Fibroblast of peridontal ligament (primary cell): ENCODE data around the gene CACNB2.

Experiments
- DNase-seq: peaks from one replicate; pipeline ENCODE4 v3.0.0-alpha.2; 2010; ENCODE audit errors: extremely low read depth

CACNB2 gene

DNA sequence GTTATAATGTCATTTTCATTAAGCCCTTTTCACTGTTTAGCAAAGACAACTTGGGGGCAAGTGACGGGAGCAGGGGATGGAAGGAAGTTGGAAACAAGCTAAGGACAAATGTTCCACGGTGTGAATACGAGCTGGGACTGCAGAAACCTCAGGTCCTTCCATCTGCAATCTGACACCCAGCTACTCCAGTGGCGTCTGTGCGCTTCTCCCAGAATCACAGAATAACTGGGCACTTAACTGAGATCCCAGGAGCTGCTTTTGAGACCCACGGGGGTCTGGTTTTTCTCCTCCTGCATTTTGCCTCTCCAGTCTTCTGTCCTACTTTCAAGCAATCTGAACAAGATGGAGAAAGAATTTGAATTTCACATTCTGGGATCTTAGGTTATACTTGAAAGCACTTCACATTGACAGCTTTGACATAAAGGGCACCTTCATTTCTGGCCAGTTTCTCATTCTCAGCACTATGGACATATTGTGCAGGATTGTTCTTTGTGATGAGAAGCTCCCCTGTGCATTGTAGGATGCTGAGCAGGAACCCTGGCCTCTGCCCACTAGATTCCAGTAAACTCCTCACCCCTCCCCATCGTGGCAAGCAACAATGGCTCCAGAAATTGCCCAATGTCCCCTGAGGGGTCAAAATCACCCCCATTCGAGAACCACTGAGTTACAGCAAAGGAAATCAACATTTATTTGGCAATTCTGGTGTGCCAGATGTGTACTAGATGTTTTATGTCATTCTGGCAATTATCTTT is 194.1 kb downstream of the CACNB2 start:
- peak; percentile 19 for DNase-seq

DNA sequence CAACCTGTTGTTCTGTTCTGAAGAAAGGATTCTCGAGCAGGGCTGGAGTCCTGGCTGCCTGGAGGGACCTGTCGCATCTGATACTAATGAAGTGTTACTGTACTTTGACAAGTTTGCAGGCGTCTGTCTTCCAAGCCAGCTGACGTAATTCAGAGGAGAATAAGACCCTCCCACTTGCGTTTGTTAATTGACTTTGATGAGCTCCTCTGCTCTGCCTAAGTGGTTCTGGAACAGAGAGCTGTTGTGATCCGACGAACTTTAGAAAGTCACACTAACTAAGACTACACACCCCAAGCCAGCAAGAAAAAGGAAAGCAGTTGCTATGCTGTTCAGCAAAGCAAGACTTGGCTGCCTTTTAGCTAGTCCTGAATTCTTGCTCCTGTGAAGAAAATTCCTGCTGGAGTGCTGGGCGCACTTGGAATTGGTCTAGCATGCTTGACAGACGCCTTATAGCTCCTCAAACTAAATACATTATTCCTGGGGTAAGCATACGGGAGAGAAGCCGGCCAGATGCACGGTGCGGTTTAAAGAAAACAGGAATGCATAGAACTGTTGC is 200.3 kb downstream of the CACNB2 start:
- DNase-seq, result peak; percentile 54

DNA sequence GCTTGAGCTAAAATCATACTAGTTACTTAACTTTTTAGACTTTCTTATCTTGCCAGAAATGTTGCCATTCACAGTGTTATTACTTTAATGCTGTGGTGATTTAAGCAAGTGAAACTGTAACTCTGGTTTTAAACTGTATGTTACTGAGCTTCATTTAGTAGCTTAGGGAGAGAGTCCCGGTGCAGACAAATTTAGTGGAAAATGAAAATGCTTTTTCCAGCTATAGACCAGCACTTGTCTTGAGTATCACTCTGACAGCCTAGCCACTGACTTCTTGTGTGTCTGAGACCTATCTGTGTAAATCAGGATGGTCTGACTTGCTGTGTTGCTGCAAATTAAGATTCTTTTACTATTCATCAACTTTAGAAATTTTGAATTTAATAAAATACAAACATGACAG is 200.8 kb downstream of the CACNB2 start:
- DNase-seq, result no peak

DNA sequence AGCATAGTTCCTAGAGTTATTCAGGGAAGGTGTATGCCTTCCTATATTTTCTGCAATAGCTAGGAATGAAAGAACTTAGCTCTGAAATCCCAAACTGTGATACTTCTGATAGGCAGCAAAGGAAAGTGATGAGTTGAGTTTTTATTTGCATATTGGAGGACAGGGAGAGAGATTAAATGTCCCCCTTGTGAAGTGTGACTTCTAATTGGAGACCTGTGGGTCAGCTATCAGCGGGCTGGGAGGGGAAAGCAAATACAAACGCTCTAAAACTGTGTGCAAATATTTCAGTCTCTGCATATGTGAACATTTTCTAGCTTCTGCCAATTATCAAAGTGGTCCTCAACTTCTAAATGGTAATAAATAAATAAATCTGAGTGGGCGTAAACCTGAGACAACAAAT is 203.3 kb downstream of the CACNB2 start:
- no peak for DNase-seq

DNA sequence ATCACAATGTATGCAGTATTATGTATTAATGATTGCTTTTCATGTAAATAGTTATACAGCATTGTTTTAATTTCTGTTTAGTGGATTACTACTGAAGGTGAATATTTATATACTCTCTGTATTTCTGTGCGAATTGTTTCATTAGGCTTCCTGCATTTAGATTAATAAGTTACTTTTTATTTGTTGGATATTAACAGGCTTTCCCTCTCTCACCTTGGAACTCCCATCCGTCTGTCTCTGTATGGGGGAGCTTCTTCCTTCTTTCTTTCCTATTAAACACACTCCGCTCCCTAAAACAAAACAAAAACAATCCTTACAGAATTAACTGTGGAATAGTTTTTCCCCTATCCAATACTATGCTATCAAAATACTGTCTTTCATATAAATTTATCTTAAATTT is 205.1 kb downstream of the CACNB2 start:
- DNase-seq, result no peak

DNA sequence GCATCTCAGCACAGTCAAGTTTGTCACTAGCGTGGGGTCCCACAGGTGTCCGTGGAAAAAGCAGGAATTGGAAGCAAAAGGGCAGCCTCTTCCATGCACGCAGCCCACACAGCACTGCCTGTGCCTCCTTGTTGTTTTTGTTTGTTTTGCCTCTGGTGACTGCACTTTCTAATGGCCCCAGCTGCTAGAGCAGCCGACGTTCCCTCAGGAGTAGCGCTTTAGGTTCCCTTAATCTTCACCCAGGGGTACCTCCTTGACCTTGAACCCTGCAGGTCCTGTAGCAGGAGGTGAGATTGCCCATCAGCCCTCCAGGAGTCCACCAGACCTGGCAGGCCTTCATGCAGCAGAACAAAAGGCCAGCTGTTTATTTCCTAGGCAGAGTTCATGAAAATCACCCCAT is 210.1 kb downstream of the CACNB2 start:
- DNase-seq, result no peak

DNA sequence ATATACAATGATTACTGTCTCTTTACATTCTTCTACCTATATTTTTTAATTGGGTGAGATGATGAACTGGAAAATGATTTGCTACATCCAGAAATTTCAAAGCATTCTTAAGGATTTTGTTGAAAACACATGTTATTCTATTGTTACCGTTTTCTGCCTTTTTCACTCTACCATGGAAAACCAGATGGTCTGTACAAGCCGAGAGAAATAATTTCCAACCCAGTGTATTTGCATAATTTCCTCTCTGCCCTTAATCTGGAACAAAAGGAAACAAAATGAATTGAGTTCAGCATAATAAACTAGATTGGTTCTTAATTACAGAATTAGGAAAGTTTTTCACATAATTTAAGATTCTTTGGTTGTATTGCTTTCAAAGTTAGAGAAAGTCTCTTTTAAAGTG is 211.2 kb downstream of the CACNB2 start:
- DNase-seq, result no peak

DNA sequence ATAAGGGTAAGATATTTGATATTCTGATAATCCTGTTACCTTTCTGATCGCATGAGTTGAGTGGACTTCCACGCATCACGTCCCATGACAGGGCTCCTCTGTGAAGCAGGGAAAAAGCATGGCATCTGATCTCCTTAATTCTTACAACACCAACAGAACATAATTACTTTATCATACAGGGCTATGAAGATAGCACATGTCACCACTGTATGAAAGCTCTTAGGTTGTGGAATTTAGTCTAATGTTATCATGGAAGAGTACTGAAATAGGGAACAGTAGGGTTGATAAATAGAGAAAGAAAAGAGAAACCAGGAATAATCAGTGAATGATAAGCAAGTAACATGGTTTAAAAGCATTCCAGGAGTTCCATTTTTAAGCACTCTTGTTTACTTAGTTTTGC is 212.0 kb downstream of the CACNB2 start:
- no peak for DNase-seq

DNA sequence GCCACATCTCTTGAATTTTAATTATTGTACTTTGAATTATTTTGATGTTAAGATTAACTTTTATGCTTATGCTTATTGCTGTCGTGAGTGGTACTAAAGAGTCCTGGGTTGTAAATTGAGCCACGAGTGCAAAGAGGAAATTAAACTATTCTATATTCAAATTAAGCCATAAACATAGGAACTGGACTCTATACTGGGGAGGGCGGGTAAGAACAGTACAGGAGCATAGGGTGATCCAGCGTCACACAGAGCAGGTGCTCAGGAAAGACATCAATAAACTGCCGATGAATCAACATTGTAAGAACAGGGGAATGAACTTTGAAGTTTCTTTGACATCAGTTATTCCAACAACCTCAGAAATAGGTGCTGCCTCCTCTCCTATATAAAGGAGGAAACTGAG is 219.6 kb downstream of the CACNB2 start:
- no peak for DNase-seq

DNA sequence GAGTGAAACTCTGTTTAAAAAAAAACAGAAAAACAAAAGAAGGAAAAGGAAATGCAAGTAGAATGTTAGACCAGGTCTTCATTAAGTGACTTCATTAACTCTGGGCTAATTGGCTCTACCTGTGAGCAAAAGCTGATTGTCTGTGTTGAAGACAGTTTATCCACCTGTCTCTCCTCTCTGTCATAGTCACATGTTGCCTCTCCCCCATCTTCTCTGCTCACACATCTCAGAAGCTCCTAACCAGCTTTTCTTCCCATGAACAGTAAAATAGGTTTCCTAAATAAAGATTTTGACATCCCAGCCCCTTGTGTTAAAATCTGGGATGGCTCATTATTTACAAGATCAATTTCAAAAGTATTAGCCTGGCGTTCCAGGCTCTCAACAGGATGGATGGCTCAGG is 222.7 kb downstream of the CACNB2 start:
- DNase-seq, result no peak

DNA sequence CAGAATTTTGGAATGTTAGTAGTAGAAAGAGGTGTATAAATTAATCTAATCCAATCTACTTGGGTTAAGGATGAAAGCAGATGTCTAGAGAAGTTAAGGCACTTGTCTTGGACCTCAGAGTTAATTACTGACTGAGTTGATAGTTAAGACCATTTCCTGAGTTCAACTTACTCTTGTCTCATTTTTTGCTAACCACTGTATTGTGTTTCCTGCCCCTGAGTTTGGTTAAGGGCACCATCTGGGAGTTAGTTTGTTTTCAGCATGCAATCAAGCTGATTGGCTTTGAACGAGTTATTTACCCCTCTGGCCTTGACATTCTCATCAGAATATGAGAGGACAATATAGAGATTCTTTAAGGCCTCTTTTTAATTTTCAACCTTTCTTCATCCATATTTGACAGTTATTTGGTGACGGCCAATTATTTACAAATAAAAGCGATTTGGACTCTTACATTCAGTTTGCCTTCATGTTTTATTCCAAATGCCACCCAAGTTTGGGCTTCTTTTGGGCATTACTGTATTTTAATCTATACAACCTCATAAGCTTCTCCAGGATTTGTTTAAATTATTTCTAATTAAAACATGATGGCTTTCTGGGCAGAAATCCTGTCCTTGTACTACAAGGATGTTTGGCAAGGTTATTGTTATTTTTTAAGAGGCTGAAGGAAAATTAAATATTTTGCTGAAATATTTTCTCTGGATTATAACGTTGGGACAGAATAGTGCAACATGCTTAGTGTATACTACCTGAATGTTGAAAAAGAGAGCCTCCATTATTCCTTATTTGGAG is 225.0 kb downstream of the CACNB2 start:
- peak; percentile 66 for DNase-seq

DNA sequence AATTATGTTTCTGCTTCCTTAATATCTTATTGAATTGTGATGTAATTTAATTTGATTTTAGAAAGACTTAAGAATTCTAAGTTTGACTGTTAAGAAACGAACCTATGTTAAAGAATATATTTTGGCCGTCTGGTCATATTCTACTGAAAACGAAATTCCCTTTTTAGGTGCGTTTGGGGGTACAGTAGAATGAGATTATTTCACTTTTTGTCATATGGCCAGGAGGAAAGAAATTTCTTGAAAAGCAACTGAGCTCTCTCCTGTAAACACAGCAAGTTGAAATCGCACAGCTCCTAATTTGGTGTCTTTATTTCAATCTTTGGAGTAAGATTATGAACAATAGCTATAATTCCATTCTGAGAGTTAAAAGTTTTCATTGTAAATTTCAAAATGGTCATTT is 227.6 kb downstream of the CACNB2 start:
- no peak for DNase-seq

DNA sequence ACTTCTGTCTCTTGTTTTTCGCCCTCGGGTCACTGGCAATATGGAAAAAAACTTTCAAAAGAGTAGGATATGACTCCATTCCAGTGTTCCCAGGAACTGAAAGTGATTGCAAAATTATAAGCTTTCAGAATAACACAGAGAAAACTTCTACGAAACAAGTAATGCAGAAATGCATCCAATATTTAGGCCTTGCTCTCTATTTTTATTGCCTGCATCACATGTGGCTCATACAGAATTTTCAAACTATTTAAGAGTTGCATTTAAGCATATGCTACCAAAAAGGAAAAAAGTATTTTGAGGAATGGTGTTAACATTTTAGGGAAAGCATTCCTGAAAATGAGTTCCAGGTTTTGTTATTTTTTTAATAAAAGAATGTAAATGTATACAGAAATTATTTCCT is 228.0 kb downstream of the CACNB2 start:
- peak; percentile 59 for DNase-seq

DNA sequence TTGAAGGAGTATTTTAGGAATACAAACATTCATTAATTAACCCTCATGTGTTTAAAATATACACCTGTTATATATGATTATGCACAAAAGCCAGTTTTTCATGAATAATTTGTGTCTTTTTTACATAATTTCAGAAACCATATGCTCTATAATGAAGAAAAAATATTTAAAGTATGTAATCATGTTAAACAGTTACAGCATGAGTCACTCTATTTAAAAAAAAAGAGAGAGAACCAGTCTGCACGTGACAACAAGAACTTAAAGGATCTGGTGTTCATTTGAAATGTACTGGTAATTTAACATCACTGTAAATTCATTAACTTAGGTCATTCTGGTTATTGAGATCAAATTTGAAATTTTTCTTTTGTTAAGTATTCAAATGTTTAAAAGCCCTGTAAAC is 228.5 kb downstream of the CACNB2 start:
- peak; percentile 70 for DNase-seq

DNA sequence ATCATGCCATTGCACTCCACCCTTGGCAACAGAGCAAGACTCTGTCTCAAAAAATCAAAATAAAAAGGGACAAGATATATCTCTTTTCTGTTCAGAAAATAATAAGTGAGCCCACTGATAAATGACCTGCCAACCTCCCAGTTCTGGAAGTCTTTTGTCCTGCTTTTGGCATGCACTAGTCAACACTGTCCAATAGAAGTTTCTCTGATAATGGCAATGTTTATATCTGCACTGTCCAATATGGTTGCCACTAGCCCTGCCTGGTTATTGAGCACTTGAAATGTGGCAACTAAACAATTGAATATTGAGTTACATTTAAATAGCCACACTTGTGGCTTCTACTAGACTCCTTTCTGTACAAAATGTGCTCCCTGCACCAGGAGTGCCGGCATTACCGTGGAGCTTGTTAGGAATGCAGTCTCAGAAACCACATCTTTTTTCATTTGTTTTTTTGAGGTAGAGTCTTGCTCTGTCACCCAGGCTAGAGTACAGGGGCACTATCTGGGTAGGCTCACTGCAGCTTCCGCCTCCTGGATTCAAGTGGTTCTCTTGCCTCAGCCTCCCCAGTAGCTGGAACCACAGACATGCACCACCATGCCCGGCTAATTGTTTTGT is 229.7 kb downstream of the CACNB2 start:
- no peak for DNase-seq

DNA sequence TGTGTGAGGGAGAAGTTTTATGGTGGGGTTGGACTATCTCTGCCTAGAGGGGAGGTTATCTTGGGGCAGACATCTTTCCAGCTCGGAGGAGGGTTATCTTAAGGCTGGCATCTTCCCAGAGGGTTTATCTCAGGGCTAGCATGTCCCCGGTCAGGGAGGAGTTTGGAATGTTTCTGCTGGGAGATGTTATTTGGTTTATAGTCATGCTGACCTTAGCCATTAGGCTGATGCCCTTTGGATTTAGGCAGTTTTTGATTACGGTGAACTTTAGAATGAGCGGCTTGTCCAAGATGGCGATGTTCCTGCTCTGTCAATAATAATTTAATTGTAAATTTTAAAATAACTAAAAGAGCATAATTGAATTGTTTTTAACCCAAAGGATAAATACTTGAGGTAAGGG is 236.4 kb downstream of the CACNB2 start:
- DNase-seq, result no peak

DNA sequence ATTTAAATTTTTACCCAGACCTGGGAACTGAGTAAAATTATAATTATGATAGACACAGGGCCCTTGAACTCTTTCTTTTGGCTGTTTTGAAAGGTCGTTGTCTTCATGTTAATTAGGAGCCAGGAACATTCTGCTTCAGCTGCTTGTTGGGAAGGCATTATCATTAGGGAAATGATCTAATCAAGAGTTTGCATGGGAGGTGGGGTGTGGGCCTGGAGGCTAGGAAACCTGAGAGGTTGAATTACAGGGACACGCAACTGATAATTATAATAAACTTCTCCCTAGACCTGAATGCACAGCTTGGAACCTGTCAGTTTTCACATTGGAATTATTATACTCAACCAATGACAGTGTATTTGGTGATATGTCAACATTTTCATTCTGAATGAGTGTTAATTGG is 237.7 kb downstream of the CACNB2 start:
- no peak for DNase-seq

DNA sequence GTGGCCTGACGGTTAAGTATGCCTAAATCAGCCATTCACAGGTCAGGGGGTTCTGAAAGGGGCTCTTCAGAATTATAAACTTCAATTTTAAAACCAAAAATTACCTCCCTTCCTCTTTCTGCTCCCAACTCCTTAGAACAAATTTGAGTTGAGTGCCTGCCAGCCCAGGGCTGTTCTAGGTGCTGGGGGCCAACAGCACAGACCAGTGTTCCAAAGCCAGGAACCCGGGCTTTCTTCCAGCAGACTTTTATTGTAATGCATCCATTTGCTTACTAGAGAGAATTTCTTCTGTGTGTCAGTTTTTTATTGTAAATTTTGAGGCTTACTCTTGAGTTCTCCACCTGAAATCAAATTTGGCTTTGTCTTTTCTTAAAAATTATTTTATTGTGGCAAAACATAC is 238.5 kb downstream of the CACNB2 start:
- DNase-seq, result no peak

DNA sequence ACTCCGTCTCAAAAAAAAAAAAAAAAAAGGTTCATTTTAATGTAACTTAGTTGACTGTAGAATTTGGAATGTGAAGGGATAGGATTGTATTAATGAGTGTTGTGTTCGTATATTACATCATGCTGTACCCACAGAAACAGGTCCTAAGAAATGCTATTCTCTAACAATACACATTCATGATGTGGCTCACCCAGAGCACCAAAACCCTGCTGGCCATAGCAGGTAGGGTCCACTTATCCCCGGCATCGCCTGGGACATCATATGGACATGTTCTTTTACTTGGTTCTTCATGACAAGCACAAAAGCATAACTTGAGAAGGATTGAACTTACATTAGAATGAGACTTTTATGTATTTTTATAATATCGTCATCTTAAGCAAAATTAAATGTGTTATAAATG is 241.5 kb downstream of the CACNB2 start:
- DNase-seq, result no peak

DNA sequence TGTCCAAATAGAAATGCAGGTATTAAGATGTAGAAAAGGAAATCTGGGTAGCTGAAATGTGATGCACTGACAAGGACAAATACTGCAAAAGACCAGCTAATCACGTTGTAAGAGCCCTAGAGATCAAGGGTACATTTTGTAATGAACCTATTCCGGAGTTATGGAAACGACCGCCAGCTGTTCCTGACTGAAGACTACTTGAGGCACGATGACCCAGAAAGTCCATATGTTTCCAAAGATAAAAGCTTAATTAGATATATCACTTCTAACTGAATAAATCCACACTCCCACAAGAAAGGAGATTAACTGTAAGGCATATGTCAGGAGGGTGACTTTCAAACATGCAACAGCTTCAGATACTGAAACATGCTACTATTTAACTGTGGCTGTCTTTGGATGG is 257.7 kb downstream of the CACNB2 start:
- no peak for DNase-seq

DNA sequence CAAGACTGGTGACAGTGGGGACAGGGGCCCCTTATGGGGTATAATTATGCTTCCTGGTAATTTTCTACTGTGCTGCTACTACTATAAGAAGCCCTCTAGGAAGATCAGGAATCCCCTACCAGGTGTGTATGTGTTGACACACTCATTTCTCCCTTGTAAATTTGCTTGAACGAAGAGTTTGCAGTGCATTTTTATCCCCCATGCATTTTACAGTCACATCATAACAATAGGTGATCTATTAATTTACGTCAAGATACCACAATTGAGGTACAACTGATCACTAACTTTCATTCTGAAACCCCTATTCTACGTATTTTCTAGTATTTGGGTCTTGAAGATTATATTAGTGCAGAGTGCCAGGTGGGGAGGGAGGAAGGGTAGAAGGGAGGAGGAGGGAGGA is 258.9 kb downstream of the CACNB2 start:
- DNase-seq, result no peak

DNA sequence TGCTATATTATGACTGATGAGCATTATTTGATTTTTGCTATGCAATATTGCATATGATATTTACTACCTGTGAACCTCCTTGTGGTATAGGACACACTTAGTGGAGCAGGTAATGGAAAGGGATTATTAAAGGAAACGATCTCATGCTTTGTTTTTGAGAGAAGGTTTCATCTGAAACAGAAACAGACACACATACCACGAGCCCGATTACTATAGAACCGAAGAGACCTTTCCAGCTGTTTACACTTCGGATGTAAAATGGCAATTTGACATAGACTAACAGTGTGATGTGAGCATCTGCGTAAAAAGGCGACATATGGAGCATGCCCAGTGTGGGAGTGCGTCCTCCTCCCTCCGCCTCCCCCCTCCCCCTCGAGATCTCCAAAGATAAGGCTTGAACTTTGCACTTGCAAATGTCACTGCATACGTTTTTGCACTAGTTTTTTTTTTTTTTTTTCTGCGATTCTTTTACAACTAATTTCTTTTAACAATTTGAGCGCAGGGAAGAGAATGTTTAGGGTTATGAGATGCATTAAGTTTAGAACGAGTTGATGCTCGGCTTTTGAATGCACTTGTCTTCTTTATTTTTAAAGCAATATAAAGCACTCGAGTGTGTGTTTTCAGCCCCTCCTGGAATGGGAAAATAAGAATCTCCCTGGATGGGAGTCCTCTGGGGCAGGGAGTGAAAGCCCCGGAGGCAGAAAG is 260.1 kb downstream of the CACNB2 start:
- DNase-seq, result no peak
